K562 (cell line): ENCODE data around the gene CFHR5. TPM values are rescaled to one million over a fixed set of nuclear protein-coding genes. Genes with fewer than 3 reads are reported as not detected.
A peak's percentile ranks its signal among the peaks of the same experiment; 100 is the strongest.

ENCODE experiments used
- BHLHE40 ChIP-seq: IDR thresholded peaks from 2 replicates; pipeline ENCODE4 v1.6.1; 2011; ENCODE audit warnings: low read length, improper control_type of control experiment
- BRF1 ChIP-seq: IDR thresholded peaks from 3 replicates; pipeline ENCODE4 v1.6.1; 2011; ENCODE audit warnings: borderline replicate concordance, mild to moderate bottlenecking; ENCODE audit not compliant: insufficient read length; ENCODE audit errors: extremely low read depth
- C11orf30 ChIP-seq: fragments of 450-650 bp; IDR thresholded peaks from 2 replicates; pipeline ENCODE4 v1.6.1; 2016; ENCODE audit warnings: low read depth, mild to moderate bottlenecking
- CREB3 ChIP-seq: fragments of 450-650 bp; conservative IDR thresholded peaks from 2 replicates; pipeline ENCODE4 v1.6.1; 2016; ENCODE audit warnings: missing genetic modification characterization, low read depth, mild to moderate bottlenecking, missing compliant biosample characterization, moderate library complexity
- E2F6 ChIP-seq, 2 experiments: IDR thresholded peaks; 2 replicates each; pipeline ENCODE4 v1.6.1; 2011; ENCODE audit warnings: borderline replicate concordance in 1 of 2, control low read depth in 1 of 2, low read depth in 1 of 2, low read length in 1 of 2, mild to moderate bottlenecking in 1 of 2, mixed read lengths in 1 of 2, moderate library complexity in 1 of 2; ENCODE audit not compliant: insufficient read depth in 1 of 2, insufficient read length in 1 of 2, poor library complexity in 1 of 2, severe bottlenecking in 1 of 2; ENCODE audit errors: extremely low read depth in 1 of 2
- FOXM1 ChIP-seq, 2 experiments: fragments of 450-650 bp in 1 of 2; sonication (generic) in 1 of 2; formaldehyde crosslinking in 1 of 2; IDR thresholded peaks; 2 replicates each; pipeline versions ENCODE4 v1.6.1 to v1.9.0; 2017 to 2022; ENCODE audit warnings: low read depth in 2 of 2, mild to moderate bottlenecking in 2 of 2, missing genetic modification reagents in 1 of 2, moderate library complexity in 1 of 2
- HEY1 ChIP-seq: fragments of 250-450 bp; sonication (Bioruptor Pico); IDR thresholded peaks from 2 replicates; pipeline ENCODE4 v1.5.0; 2020; ENCODE audit warnings: mild to moderate bottlenecking, moderate library complexity, borderline replicate concordance
- KLF10 ChIP-seq: fragments of 250-450 bp; sonication (Bioruptor Pico); IDR thresholded peaks from 2 replicates; pipeline ENCODE4 v1.6.1; 2021; ENCODE audit warnings: matching md5 sums
- KLF13 ChIP-seq: fragments of 450-650 bp; IDR thresholded peaks from 2 replicates; pipeline ENCODE4 v1.6.1; 2016; ENCODE audit warnings: missing genetic modification characterization, low read depth, mild to moderate bottlenecking, missing compliant biosample characterization, moderate library complexity, borderline replicate concordance
- L3MBTL2 ChIP-seq: fragments of 450-650 bp; IDR thresholded peaks from 2 replicates; pipeline ENCODE4 v1.6.1; 2016; ENCODE audit warnings: mild to moderate bottlenecking, moderate library complexity
- MNT ChIP-seq, 2 experiments: fragments of 450-650 bp; conservative IDR thresholded peaks; 2 replicates each; pipeline ENCODE4 v1.6.1; 2017; ENCODE audit warnings: mild to moderate bottlenecking in 2 of 2, moderate library complexity in 2 of 2
- NR1H2 ChIP-seq: sonication (generic); formaldehyde crosslinking; IDR thresholded peaks from 2 replicates; pipeline ENCODE4 v1.4.0; 2020; ENCODE audit warnings: mild to moderate bottlenecking, missing genetic modification reagents
- POLR3G ChIP-seq: IDR thresholded peaks from 2 replicates; pipeline ENCODE4 v1.6.1; 2011; ENCODE audit not compliant: insufficient read length, insufficient replicate concordance; ENCODE audit errors: extremely low read depth
- SMAD2 ChIP-seq: fragments of 150-350 bp; IDR thresholded peaks from 2 replicates; pipeline ENCODE4 v1.6.1; 2014; ENCODE audit warnings: low read depth, mild to moderate bottlenecking, low read length
- SRSF3 ChIP-seq: fragments of 200-400 bp; formaldehyde crosslinking; IDR thresholded peaks from 2 replicates; pipeline ENCODE4 v1.6.1; 2016; ENCODE audit warnings: mild to moderate bottlenecking, low read length, moderate library complexity; ENCODE audit not compliant: insufficient read depth
- STAT5A ChIP-seq: IDR thresholded peaks from 2 replicates; pipeline ENCODE4 v1.6.1; 2012; ENCODE audit warnings: low read length, inconsistent platforms, borderline replicate concordance
- TFAP4 ChIP-seq: sonication (generic); formaldehyde crosslinking; IDR thresholded peaks from 2 replicates; pipeline ENCODE4 v1.8.0; 2022; ENCODE audit warnings: missing genetic modification reagents, mild to moderate bottlenecking, moderate library complexity, borderline replicate concordance
- ZNF23 ChIP-seq: fragments of 250-450 bp; sonication (Bioruptor Pico); IDR thresholded peaks from 2 replicates; pipeline ENCODE4 v1.4.0; 2020; ENCODE audit warnings: mild to moderate bottlenecking
- ZNF280A ChIP-seq: fragments of 450-650 bp; IDR thresholded peaks from 2 replicates; pipeline ENCODE4 v1.6.1; 2018; ENCODE audit warnings: mild to moderate bottlenecking, low read depth; ENCODE audit not compliant: partially characterized antibody
- ZNF311 ChIP-seq: fragments of 250-450 bp; sonication (Bioruptor Pico); IDR thresholded peaks from 2 replicates; pipeline ENCODE4 v1.4.0; 2020; ENCODE audit warnings: mild to moderate bottlenecking, moderate library complexity
- ZNF354B ChIP-seq: fragments of 250-450 bp; sonication (Bioruptor Pico); IDR thresholded peaks from 2 replicates; pipeline ENCODE4 v1.4.0; 2020
- polyA plus RNA-seq, 8 experiments: library from polyadenylated mRNA; depleted of rRNA in 4 of 8; stranded (reverse) in 5 of 8; unstranded in 3 of 8; fragments of >200 nt; fragmentation: Nextera tagmentation in 2 of 8; fragmentation: Illumina TruSeq in 1 of 8; extraction: Ambion mirVana in 2 of 8; extraction: Trizol in 1 of 8; gene quantifications; 2 replicates each; pipeline versions ENCODE4 v1.2.1 to v1.2.3, GENCODE V29; 2011 to 2014; ENCODE audit warnings: inconsistent platforms in 1 of 8, missing spikeins in 1 of 8
- total RNA-seq, 7 experiments: library from RNA; depleted of rRNA in 6 of 7; stranded (reverse); fragments of >200 nt in 6 of 7; fragmentation: Illumina TruSeq in 2 of 7; extraction: Trizol in 2 of 7; gene quantifications; 2 replicates each; pipeline versions ENCODE4 v1.2.1 to v1.2.3, GENCODE V29; 2011 to 2021; ENCODE audit warnings: low replicate concordance in 1 of 7

CFHR5 gene
- total and polyA plus RNA-seq, 9 of the 15 experiments (the other 6 are each of a cell fraction or from before 2014, with no cell fraction given): not detected

GRCh38 chr1:196933531-196934189, 43.7 kb upstream of the CFHR5 start (continued):
- TF ChIP-seq FOXM1 (IDR thresholded peaks at IDR 0.05; ENCODE audit: low read depth) (no peak), FOXM1 (CRISPR knock-in tag; IDR thresholded peaks at IDR 0.05; ENCODE audit: low read depth) (peak; percentile 48; the same call in 1 of the 2 replicates), KLF10 (CRISPR knock-in tag) (no peak), STAT5A (no peak), SMAD2 (no peak), ZNF23 (CRISPR knock-in tag) (no peak), TFAP4 (CRISPR knock-in tag) (peak; percentile 65; the same call in 1 of the 2 replicates), L3MBTL2 (peak; percentile 58), E2F6 (IDR thresholded peaks at IDR 0.05; ENCODE audit: borderline replicate concordance in 1 of 2, extremely low read depth in 1 of 2, insufficient read depth in 1 of 2, insufficient read length in 1 of 2, low read depth in 1 of 2, low read length in 1 of 2, poor library complexity in 1 of 2, severe bottlenecking in 1 of 2) (peak; percentile 78 to 85), ZNF280A (no peak), C11orf30 (no peak), BRF1 (no peak), BHLHE40 (no peak), NR1H2 (no peak), ZNF354B (CRISPR knock-in tag) (no peak), SRSF3 (no peak), POLR3G (no peak), CREB3 (tag) (no peak), ZNF311 (CRISPR knock-in tag) (no peak), HEY1 (CRISPR knock-in tag) (no peak), MNT (conservative IDR thresholded peaks at IDR 0.05) (0 out of 4 replicates have a peak, but pooled peaks of 1 of the 2 experiments have one; percentile 31), KLF13 (0 out of 2 replicates have a peak, but pooled peaks have one; percentile 66)
